Keratinocyte (primary cell): ENCODE results near the gene EZH1.

Experiments used
- EZH2 ChIP-seq: IDR thresholded peaks from one replicate; pipeline ENCODE4 v1.6.1; 2012; ENCODE audit warnings: inconsistent platforms, mild to moderate bottlenecking, low read length, moderate library complexity
- TF ChIP-seq, protein P1 (sequence below), 3 experiments: IDR thresholded peaks in 1 of 3; conservative IDR thresholded peaks in 1 of 3; optimal IDR thresholded peaks in 1 of 3; 2 replicates in 2 of 3; 3 replicates in 1 of 3; pipeline versions ENCODE3 to v1.5.1; 2011; ENCODE audit warnings: low read length in 3 of 3, mild to moderate bottlenecking in 3 of 3, moderate library complexity in 2 of 3, control low read depth in 1 of 3, inconsistent platforms in 1 of 3; ENCODE audit not compliant: insufficient read depth in 2 of 3; ENCODE audit errors: extremely low read depth in 1 of 3

DNA sequence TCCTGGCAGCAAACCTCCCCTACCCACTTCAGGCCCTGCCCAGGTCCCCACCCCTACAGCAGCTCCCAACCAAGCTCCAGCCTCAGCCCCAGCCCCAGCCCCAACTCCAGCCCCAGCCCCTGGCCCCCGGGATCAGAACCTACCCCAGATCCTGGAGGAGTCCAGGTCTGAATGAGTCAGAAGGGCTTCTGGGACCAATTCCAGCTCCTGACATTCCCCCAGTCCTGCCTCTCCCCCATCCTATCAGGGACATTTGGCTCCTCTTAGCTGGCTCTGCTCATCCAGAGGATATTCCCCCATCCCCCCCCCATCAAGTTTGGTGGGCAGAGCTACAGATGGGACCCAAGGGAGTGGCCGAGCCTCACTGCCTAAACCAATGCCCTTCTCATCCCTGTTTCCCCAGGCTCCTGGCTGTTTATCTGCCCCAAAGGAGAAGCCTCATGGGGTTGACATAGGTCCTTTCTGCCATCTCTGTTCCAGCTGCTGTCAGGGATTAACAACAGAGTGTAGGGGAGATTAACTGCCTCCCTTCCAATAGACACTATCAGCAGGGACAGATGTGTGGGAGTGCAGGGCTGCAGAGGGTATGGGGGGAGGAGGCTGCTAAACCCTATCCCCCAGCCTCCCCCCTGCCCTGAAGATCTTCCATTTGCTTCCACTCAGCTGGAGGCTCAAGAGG is 46.0 kb downstream of the EZH1 start:
- TF ChIP-seq, protein P1, sequence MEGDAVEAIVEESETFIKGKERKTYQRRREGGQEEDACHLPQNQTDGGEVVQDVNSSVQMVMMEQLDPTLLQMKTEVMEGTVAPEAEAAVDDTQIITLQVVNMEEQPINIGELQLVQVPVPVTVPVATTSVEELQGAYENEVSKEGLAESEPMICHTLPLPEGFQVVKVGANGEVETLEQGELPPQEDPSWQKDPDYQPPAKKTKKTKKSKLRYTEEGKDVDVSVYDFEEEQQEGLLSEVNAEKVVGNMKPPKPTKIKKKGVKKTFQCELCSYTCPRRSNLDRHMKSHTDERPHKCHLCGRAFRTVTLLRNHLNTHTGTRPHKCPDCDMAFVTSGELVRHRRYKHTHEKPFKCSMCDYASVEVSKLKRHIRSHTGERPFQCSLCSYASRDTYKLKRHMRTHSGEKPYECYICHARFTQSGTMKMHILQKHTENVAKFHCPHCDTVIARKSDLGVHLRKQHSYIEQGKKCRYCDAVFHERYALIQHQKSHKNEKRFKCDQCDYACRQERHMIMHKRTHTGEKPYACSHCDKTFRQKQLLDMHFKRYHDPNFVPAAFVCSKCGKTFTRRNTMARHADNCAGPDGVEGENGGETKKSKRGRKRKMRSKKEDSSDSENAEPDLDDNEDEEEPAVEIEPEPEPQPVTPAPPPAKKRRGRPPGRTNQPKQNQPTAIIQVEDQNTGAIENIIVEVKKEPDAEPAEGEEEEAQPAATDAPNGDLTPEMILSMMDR (optimal IDR thresholded peaks at IDR 0.05 in 1 of 3, IDR thresholded peaks at IDR 0.05 in 1 of 3, conservative IDR thresholded peaks at IDR 0.05 in 1 of 3; ENCODE audit: extremely low read depth in 1 of 3, insufficient read depth in 2 of 3, low read length in 3 of 3), result no peak
- no peak for TF ChIP-seq EZH2
